PC-3 (cell line): Measurements from ENCODE around the gene ACR. TPM values are rescaled to one million over a fixed set of nuclear protein-coding genes. Genes with fewer than 3 reads are reported as not detected.

ENCODE experiments used
- ATAC-seq: fragments of 200-7000 bp; cut with Tn5 transposase; 2 replicates; pipeline ENCODE4 v1.9.1; 2020; ENCODE audit warnings: mild to moderate bottlenecking, moderate library complexity
- BruUV-seq: library from RNA; stranded (reverse); fragments of 400-500 nt; replicated peaks from 2 replicates; lab custom pipeline; 2021; lab: Mats Ljungman, UMichigan
- CTCF ChIA-PET: fragments of 300-600 bp; sonication (Branson Sonifier 250); formaldehyde crosslinking; loops from one replicate; lab custom pipeline; 2022; ENCODE audit warnings: antibody characterized with exemption; lab: Charles Lee
- POLR2A ChIA-PET: fragments of 300-600 bp; sonication (Branson Sonifier 250); formaldehyde crosslinking; loops from one replicate; lab custom pipeline; 2022; ENCODE audit warnings: antibody characterized with exemption; ENCODE audit not compliant: unreplicated experiment; lab: Charles Lee
- DNase-seq: peaks from one replicate; pipeline ENCODE4 v3.0.0-alpha.2; 2015
- H2AFZ ChIP-seq: fragments of 300-600 bp; sonication (generic); 2 replicates; pipeline ENCODE4 v1.6.0; 2016; ENCODE audit warnings: antibody characterized with exemption, low read length
- H3F3A ChIP-seq: fragments of 300-600 bp; sonication (generic); one replicate; pipeline ENCODE4 v1.6.0; 2017; ENCODE audit warnings: antibody characterized with exemption, low read length, control low read depth, mild to moderate bottlenecking; ENCODE audit not compliant: unreplicated experiment
- H3K27ac ChIP-seq: fragments of 300-600 bp; sonication (generic); 2 replicates; pipeline ENCODE4 v1.5.1; 2016; ENCODE audit warnings: mild to moderate bottlenecking, low read length
- H3K27me3 ChIP-seq: fragments of 300-600 bp; sonication (generic); 2 replicates; pipeline ENCODE4 v1.6.1; 2016; ENCODE audit warnings: low read length, mixed read lengths
- H3K36me3 ChIP-seq: fragments of 300-600 bp; sonication (generic); 2 replicates; pipeline ENCODE4 v1.6.1; 2016; ENCODE audit warnings: low read depth, mixed run types, low read length, mixed read lengths
- H3K4me1 ChIP-seq: fragments of 300-600 bp; sonication (generic); 2 replicates; pipeline ENCODE4 v1.5.1; 2016; ENCODE audit warnings: low read length; ENCODE audit not compliant: insufficient read depth
- H3K4me2 ChIP-seq: fragments of 300-600 bp; sonication (generic); 2 replicates; pipeline ENCODE4 v1.6.0; 2016; ENCODE audit warnings: low read length
- H3K4me3 ChIP-seq: fragments of 300-600 bp; sonication (generic); 2 replicates; pipeline ENCODE4 v1.5.1; 2016; ENCODE audit warnings: mild to moderate bottlenecking, low read length, mixed read lengths
- H3K79me2 ChIP-seq: fragments of 300-600 bp; sonication (generic); 2 replicates; pipeline ENCODE4 v1.6.1; 2017; ENCODE audit warnings: low read length, mixed read lengths
- H3K9ac ChIP-seq: fragments of 300-600 bp; sonication (generic); 2 replicates; pipeline ENCODE4 v1.6.0; 2016; ENCODE audit warnings: mild to moderate bottlenecking, low read length
- H3K9me2 ChIP-seq: fragments of 300-600 bp; sonication (generic); replicated peaks from 2 replicates; pipeline ENCODE4 v1.6.1; 2016; ENCODE audit warnings: mixed run types, low read length, mixed read lengths
- H3K9me3 ChIP-seq: fragments of 300-600 bp; sonication (generic); 2 replicates; pipeline ENCODE4 v1.6.1; 2016; ENCODE audit warnings: low read length, mixed read lengths
- H4K20me1 ChIP-seq: fragments of 300-600 bp; sonication (generic); 2 replicates; pipeline ENCODE4 v1.6.1; 2016; ENCODE audit warnings: low read length, mixed read lengths
- EZH2 ChIP-seq: fragments of 300-600 bp; sonication (generic); IDR thresholded peaks from one replicate; pipeline ENCODE4 v1.6.1; 2017; ENCODE audit warnings: antibody characterized with exemption, mild to moderate bottlenecking, low read length; ENCODE audit not compliant: unreplicated experiment
- EZH2phosphoT487 ChIP-seq: fragments of 300-600 bp; sonication (generic); IDR thresholded peaks from 2 replicates; pipeline ENCODE4 v1.6.1; 2018; ENCODE audit warnings: mild to moderate bottlenecking, antibody characterized with exemption, low read length, borderline replicate concordance
- intact Hi-C: fragments of 100-400 bp; cut with micrococcal nuclease; formaldehyde crosslinking; loops from 2 replicates; pipeline ENCODE4 v1.9.0; 2023
- total RNA-seq: library from RNA; depleted of rRNA; stranded (reverse); fragments of >200 nt; gene quantifications from 2 replicates; pipeline ENCODE4 v1.2.3, GENCODE V29; 2014
- TF ChIP-seq, protein P1 (sequence below): fragments of 300-600 bp; sonication (generic); conservative IDR thresholded peaks from 2 replicates; pipeline ENCODE4 v1.5.1; 2017; ENCODE audit warnings: antibody characterized with exemption, low read depth, mild to moderate bottlenecking, low read length

Gene ACR
- total RNA-seq, 1 experiment from 2014 or later, result not detected

DNA sequence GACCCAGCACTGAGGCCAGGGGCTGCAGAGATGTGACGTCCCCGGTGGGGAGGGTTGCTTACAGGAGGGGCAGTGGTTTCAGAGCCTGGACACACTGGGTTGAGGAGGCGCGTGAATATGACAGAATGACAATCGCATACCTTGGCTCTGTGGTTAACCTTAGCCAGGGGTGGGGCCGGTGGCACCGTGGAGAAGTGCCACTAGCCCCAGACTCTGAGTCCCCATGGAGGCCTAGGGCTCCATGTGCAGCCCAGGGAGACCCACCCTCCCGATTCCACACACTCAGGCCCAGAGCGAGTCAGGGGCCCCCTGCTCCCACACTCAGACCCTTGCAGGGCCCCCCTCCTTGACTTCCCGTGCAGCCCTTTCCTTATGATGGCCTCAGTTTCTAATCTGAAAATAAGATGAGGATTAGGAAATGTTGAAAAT lies 3.6 kb upstream of the ACR start:
- DNase-seq (no peak), ATAC-seq (no peak)
- Histone ChIP-seq H3F3A (no peaks in the 10 kb centered on the region), H3K79me2 (no peaks in the 10 kb centered on the region), H4K20me1 (no peaks in the 10 kb centered on the region), H3K9me3 (no peaks in the 10 kb centered on the region), H3K4me1 (no peaks in the 10 kb centered on the region; the same call in 1 of the 2 replicates), H3K9ac (no peak overlapping the region), H3K27me3 (no peaks in the 10 kb centered on the region), H3K27ac (no peak overlapping the region), H3K9me2 (no peaks in the 10 kb centered on the region), H3K4me2 (no peak overlapping the region), H2AFZ (no peak overlapping the region), H3K4me3 (no peak overlapping the region), H3K36me3 (no peaks in the 10 kb centered on the region)
- intact Hi-C loops, result no loop called here
- TF ChIP-seq, protein P1, sequence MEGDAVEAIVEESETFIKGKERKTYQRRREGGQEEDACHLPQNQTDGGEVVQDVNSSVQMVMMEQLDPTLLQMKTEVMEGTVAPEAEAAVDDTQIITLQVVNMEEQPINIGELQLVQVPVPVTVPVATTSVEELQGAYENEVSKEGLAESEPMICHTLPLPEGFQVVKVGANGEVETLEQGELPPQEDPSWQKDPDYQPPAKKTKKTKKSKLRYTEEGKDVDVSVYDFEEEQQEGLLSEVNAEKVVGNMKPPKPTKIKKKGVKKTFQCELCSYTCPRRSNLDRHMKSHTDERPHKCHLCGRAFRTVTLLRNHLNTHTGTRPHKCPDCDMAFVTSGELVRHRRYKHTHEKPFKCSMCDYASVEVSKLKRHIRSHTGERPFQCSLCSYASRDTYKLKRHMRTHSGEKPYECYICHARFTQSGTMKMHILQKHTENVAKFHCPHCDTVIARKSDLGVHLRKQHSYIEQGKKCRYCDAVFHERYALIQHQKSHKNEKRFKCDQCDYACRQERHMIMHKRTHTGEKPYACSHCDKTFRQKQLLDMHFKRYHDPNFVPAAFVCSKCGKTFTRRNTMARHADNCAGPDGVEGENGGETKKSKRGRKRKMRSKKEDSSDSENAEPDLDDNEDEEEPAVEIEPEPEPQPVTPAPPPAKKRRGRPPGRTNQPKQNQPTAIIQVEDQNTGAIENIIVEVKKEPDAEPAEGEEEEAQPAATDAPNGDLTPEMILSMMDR, result no peak
- TF ChIP-seq EZH2phosphoT487, result no peak
- POLR2A ChIA-PET, result no interaction called here
- CTCF ChIA-PET, result no interaction called here
- no TSS peak for BruUV-seq

DNA sequence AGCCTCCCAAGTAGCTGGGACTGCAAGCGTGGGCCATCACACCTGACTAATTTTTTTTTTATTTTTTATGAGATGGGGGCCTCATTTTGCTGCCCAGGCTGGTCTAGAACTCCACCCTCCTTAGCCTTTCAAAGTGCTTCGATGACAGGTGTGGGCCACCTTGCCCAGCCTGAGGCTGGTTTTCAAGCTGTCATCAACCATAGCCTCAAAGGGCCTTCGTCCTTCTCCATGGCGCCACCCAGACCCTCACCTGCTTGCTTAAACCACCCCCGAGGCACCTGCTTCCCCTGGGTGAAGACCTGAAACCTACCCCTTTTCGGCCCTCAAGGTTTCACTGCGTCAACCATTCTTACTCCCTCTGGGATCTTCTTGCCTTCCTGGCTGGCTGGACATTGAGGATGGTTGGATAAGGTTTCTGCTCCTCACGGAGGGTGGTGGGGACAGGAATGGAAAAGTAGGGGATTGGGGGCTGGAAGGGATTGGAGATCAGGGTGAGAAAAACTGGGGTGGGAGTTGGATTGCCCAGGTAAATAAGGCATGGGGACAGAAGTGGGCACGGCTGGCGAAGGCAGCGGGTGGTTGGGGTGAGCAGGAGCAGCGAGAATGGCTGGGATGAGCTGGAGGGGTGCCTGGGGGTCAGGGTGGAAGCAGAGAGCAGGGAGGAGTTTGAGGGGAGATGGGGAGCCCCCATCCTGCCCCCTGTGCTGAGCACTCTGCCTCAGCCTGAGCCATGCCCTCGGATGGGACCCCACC lies 2.8 kb upstream of the ACR start:
- intact Hi-C loops, result no loop called here
- Histone ChIP-seq H3K27ac (no peak overlapping the region), H3K36me3 (no peaks in the 10 kb centered on the region), H3K4me2 (no peak overlapping the region), H3F3A (no peaks in the 10 kb centered on the region), H3K79me2 (no peaks in the 10 kb centered on the region), H3K4me1 (no peaks in the 10 kb centered on the region; the same call in 1 of the 2 replicates), H4K20me1 (no peaks in the 10 kb centered on the region), H3K4me3 (no peak overlapping the region), H3K9me2 (no peaks in the 10 kb centered on the region), H2AFZ (no peak overlapping the region), H3K27me3 (no peaks in the 10 kb centered on the region), H3K9ac (no peak overlapping the region), H3K9me3 (no peaks in the 10 kb centered on the region)
- TF ChIP-seq EZH2phosphoT487, result no peak
- no peak for TF ChIP-seq EZH2
- TF ChIP-seq, protein P1, result no peak
- CTCF ChIA-PET, result no interaction called here
- POLR2A ChIA-PET, result no interaction called here
- DNase-seq, result no peak
- no TSS peak for BruUV-seq
- ATAC-seq, result no peak

DNA sequence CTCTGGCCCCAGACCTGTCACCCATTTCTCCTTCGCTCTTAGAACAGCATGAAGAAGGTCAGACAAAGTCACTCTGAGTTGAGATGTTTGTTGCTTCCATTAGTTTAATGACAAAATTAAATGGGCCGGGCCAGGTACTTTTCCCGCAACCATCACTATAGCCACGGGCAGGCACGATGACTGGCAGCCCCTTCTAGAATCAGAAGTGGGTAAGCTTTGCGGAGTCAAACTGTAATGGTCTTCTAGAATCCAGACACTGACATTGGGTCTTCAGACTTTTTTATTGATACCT lies 2.3 kb upstream of the ACR start:
- Histone ChIP-seq H3K4me1 (no peaks in the 10 kb centered on the region; the same call in 1 of the 2 replicates), H3K9me2 (no peaks in the 10 kb centered on the region), H3K9me3 (no peaks in the 10 kb centered on the region), H4K20me1 (no peaks in the 10 kb centered on the region), H2AFZ (no peak overlapping the region), H3K9ac (no peak overlapping the region), H3K4me3 (no peak overlapping the region), H3K27me3 (no peaks in the 10 kb centered on the region), H3F3A (no peaks in the 10 kb centered on the region), H3K4me2 (no peak overlapping the region), H3K27ac (no peak overlapping the region), H3K36me3 (no peaks in the 10 kb centered on the region), H3K79me2 (no peaks in the 10 kb centered on the region)
- BruUV-seq, result no TSS peak
- no peak for ATAC-seq
- no peak for DNase-seq
- TF ChIP-seq EZH2phosphoT487 (no peak), EZH2 (no peak)
- TF ChIP-seq, protein P1, result no peak
- intact Hi-C loops, result no loop called here
- POLR2A ChIA-PET, result no interaction called here
- CTCF ChIA-PET, result no interaction called here
